WTC11 (cell line): ENCODE measurements around the gene C2CD2. TPM values are rescaled to one million over a fixed set of nuclear protein-coding genes. Genes with fewer than 3 reads are reported as not detected.

Experiments used
- ATAC-seq: fragments of 200-7000 bp; cut with Tn5 transposase; 2 replicates; pipeline ENCODE4 v1.10.0; 2021; ENCODE audit warnings: mild to moderate bottlenecking, moderate library complexity
- CTCF ChIA-PET: fragments of 300-600 bp; sonication (Branson Sonifier 250); formaldehyde crosslinking; loops from one replicate; lab custom pipeline; 2021; ENCODE audit warnings: antibody characterized with exemption; lab: Charles Lee
- POLR2A ChIA-PET: fragments of 350-600 bp; sonication (Branson Sonifier 250); formaldehyde crosslinking; loops from one replicate; lab custom pipeline; 2021; ENCODE audit warnings: antibody characterized with exemption; lab: Charles Lee
- DNase-seq: peaks from one replicate; pipeline ENCODE4 v3.0.0; 2021; ENCODE audit warnings: low spot score
- H3K27ac Mint-ChIP-seq: 2 replicates; pipeline ENCODE4 v1.8.0; 2021; ENCODE audit warnings: mixed read lengths
- H3K27me3 Mint-ChIP-seq: 2 replicates; pipeline ENCODE4 v1.8.0; 2021; ENCODE audit warnings: low read depth, mild to moderate bottlenecking, moderate library complexity, mixed read lengths
- H3K36me3 Mint-ChIP-seq: 2 replicates; pipeline ENCODE4 v1.8.0; 2021; ENCODE audit warnings: mixed read lengths
- H3K4me1 Mint-ChIP-seq: 2 replicates; pipeline ENCODE4 v1.8.0; 2022; ENCODE audit warnings: mixed read lengths
- H3K4me3 Mint-ChIP-seq: 2 replicates; pipeline ENCODE4 v1.8.0; 2021; ENCODE audit warnings: mild to moderate bottlenecking, moderate library complexity, mixed read lengths
- H3K9me3 Mint-ChIP-seq: 2 replicates; pipeline ENCODE4 v1.8.0; 2021; ENCODE audit warnings: mixed read lengths
- GRHL2 ChIP-seq: fragments of 250-450 bp; sonication (Bioruptor Pico); IDR thresholded peaks from 2 replicates; pipeline ENCODE4 v1.8.0; 2022; ENCODE audit warnings: mild to moderate bottlenecking, moderate library complexity; ENCODE audit not compliant: insufficient replicate concordance, severe bottlenecking
- IRF2 ChIP-seq: sonication (generic); formaldehyde crosslinking; IDR thresholded peaks from 2 replicates; pipeline ENCODE4 v1.8.0; 2022; ENCODE audit warnings: low read depth, missing genetic modification reagents, borderline replicate concordance
- JUN ChIP-seq: sonication (generic); formaldehyde crosslinking; IDR thresholded peaks from 2 replicates; pipeline ENCODE4 v1.8.0; 2023; ENCODE audit warnings: mild to moderate bottlenecking, missing genetic modification reagents
- MXD4 ChIP-seq: fragments of 250-450 bp; sonication (Bioruptor Pico); IDR thresholded peaks from 2 replicates; pipeline ENCODE4 v1.8.0; 2021; ENCODE audit warnings: mild to moderate bottlenecking, moderate library complexity, borderline replicate concordance
- MYBL2 ChIP-seq: sonication (generic); formaldehyde crosslinking; IDR thresholded peaks from 2 replicates; pipeline ENCODE4 v1.8.1; 2023; ENCODE audit warnings: mild to moderate bottlenecking, moderate library complexity, missing genetic modification reagents
- NFATC4 ChIP-seq: fragments of 250-450 bp; sonication (Bioruptor Pico); IDR thresholded peaks from 2 replicates; pipeline ENCODE4 v1.9.0; 2021; ENCODE audit warnings: mild to moderate bottlenecking
- SP1 ChIP-seq: sonication (generic); formaldehyde crosslinking; conservative IDR thresholded peaks from 2 replicates; pipeline ENCODE4 v1.8.1; 2022; ENCODE audit warnings: missing genetic modification reagents
- TCF7 ChIP-seq: sonication (generic); formaldehyde crosslinking; IDR thresholded peaks from 2 replicates; pipeline ENCODE4 v1.8.0; 2022; ENCODE audit warnings: mild to moderate bottlenecking, low read depth, missing genetic modification reagents, moderate library complexity
- ZNF263 ChIP-seq: sonication (generic); formaldehyde crosslinking; IDR thresholded peaks from 2 replicates; pipeline ENCODE4 v1.8.1; 2022; ENCODE audit warnings: low read depth, mild to moderate bottlenecking, moderate library complexity, missing genetic modification reagents
- ZNF317 ChIP-seq: sonication (generic); formaldehyde crosslinking; IDR thresholded peaks from 2 replicates; pipeline ENCODE4 v1.8.1; 2023; ENCODE audit warnings: low read depth, mild to moderate bottlenecking, moderate library complexity, missing genetic modification reagents, borderline replicate concordance
- ZNF423 ChIP-seq: fragments of 250-450 bp; sonication (Bioruptor Pico); IDR thresholded peaks from 2 replicates; pipeline ENCODE4 v2.1.2; 2022; ENCODE audit warnings: mild to moderate bottlenecking, moderate library complexity
- total RNA-seq: library from RNA; stranded (reverse); gene quantifications from 3 replicates; pipeline ENCODE4 v1.2.3, GENCODE V29; 2021
- TF ChIP-seq, protein P1 (sequence below): fragments of 250-450 bp; sonication (Bioruptor Pico); conservative IDR thresholded peaks from 2 replicates; pipeline ENCODE4 v1.9.0; 2021; ENCODE audit warnings: mild to moderate bottlenecking
- TF ChIP-seq, protein P2 (sequence below): sonication (generic); formaldehyde crosslinking; IDR thresholded peaks from 2 replicates; pipeline ENCODE4 v1.8.0; 2022; ENCODE audit warnings: mild to moderate bottlenecking, missing genetic modification reagents
- TF ChIP-seq, protein P3 (sequence below): sonication (generic); formaldehyde crosslinking; IDR thresholded peaks from 2 replicates; pipeline ENCODE4 v1.8.1; 2023; ENCODE audit warnings: mild to moderate bottlenecking, missing genetic modification reagents, moderate library complexity
- TF ChIP-seq, protein P4 (sequence below): sonication (generic); formaldehyde crosslinking; IDR thresholded peaks from 2 replicates; pipeline ENCODE4 v1.8.1; 2023; ENCODE audit warnings: mild to moderate bottlenecking, missing genetic modification reagents
- TF ChIP-seq, protein P5 (sequence below): sonication (generic); formaldehyde crosslinking; IDR thresholded peaks from 2 replicates; pipeline ENCODE4 v1.8.0; 2022; ENCODE audit warnings: mild to moderate bottlenecking, missing genetic modification reagents
- TF ChIP-seq, protein P6 (sequence below): sonication (generic); formaldehyde crosslinking; IDR thresholded peaks from 2 replicates; pipeline ENCODE4 v1.8.0; 2023; ENCODE audit warnings: mild to moderate bottlenecking, missing genetic modification reagents
- TF ChIP-seq, protein P7 (sequence below): sonication (generic); formaldehyde crosslinking; IDR thresholded peaks from 2 replicates; pipeline ENCODE4 v1.8.0; 2022; ENCODE audit warnings: mild to moderate bottlenecking, missing genetic modification reagents
- TF ChIP-seq, protein P8 (sequence below): sonication (generic); formaldehyde crosslinking; IDR thresholded peaks from 2 replicates; pipeline ENCODE4 v1.8.1; 2023; ENCODE audit warnings: mild to moderate bottlenecking, missing genetic modification reagents, borderline replicate concordance

Gene C2CD2
- total RNA-seq, 1 experiment from 2014 or later: 11.2 TPM

DNA sequence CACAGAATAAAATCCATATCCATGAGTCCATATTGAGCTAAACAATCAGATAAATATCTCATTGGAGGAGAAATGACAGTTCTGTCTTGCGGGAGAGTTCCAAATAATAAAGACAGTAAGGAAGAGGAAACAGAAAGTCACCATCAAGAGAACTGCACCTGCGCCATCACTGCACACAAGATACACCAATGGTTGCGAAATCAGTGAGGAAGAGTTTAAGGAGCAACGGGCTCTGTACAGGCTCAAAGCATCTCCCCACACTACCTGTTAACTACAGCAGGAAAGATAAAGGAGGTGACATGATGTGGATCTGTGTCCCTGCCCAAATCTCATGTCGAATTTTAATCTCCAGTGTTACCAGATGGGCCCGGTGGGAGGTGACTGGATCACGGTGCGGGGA is 7.8 kb downstream of the C2CD2 start:
- DNase-seq (no peak), ATAC-seq (no peak)
- peaks cover 6% of the 10 kb centered on the region; the same call in 1 of the 2 replicates for H3K9me3 Mint-ChIP-seq
- H3K36me3 Mint-ChIP-seq: no peaks in the 10 kb centered on the region
- no peaks in the 10 kb centered on the region for H3K27me3 Mint-ChIP-seq
- H3K4me3 Mint-ChIP-seq: no peak overlapping the region
- TF ChIP-seq, protein P1, sequence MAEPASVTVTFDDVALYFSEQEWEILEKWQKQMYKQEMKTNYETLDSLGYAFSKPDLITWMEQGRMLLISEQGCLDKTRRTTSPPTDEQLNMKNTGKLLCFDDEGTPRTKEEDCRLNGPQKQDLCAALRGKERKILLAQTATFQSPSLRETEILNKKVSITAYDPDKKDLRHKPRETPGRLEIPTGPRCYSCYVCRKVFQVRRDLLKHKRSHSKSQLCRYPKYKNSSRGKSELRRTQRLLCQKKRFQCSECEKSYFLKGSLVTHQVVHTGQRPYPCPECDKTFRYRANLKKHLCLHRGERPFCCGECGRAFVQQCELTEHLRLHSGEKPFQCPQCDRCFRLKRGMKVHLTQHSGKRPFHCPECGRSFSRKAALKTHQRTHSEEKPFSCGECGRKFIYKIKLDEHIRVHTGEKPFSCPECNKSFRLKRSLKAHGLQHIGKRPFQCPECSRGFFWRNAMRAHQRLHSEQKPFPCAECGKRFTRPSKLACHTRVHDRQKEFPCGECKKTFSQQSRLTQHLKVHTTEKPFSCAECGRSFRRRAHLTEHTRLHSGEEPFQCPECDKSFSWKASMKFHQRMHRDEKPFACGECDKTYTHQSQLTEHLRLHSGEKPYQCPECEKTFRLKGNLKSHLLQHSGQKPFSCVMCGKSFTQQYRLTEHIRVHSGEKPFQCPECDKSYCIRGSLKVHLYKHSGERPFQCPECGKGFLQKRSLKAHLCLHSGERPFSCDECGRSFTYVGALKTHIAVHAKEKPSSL (CRISPR knock-in tag): no peak
- TF ChIP-seq IRF2 (CRISPR knock-in tag): no peak
- TF ChIP-seq, protein P2, sequence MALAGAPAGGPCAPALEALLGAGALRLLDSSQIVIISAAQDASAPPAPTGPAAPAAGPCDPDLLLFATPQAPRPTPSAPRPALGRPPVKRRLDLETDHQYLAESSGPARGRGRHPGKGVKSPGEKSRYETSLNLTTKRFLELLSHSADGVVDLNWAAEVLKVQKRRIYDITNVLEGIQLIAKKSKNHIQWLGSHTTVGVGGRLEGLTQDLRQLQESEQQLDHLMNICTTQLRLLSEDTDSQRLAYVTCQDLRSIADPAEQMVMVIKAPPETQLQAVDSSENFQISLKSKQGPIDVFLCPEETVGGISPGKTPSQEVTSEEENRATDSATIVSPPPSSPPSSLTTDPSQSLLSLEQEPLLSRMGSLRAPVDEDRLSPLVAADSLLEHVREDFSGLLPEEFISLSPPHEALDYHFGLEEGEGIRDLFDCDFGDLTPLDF: no peak
- peaks cover 15% of the 10 kb centered on the region for H3K4me1 Mint-ChIP-seq
- H3K27ac Mint-ChIP-seq: no peak overlapping the region
- ChIA-PET CTCF (no interaction called here), POLR2A (no interaction called here)

DNA sequence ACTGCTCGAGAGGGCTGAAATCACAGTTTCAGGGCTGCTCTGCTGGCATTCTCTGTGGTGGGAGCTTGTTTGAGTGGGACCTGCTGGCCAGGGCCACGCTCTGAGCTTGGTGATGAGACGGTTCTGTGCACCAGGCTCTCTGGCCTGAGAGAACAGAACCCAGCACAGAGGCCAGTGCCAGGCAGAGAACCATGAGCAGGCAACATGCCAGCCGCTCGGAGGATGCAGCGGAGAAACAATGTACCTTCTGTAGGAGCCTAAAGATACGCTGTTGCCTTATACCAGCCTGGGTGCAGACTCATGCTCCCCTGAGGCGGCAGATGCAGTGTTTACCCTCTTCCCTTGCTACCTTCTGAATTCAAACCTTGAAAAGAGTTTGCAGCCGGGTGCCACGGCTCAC is 10.0 kb downstream of the C2CD2 start:
- ChIA-PET POLR2A (no interaction called here), CTCF (no interaction called here)

More for the DNA sequence above, 10.0 kb downstream of the C2CD2 start:
- peaks cover 6% of the 10 kb centered on the region for H3K4me1 Mint-ChIP-seq
- H3K27me3 Mint-ChIP-seq: no peaks in the 10 kb centered on the region
- no peak for DNase-seq
- H3K27ac Mint-ChIP-seq: no peak overlapping the region
- H3K4me3 Mint-ChIP-seq: no peak overlapping the region
- no peaks in the 10 kb centered on the region for H3K36me3 Mint-ChIP-seq
- TF ChIP-seq ZNF317 (CRISPR knock-in tag): no peak
- TF ChIP-seq ZNF423 (CRISPR knock-in tag): no peak
- TF ChIP-seq, protein P3, sequence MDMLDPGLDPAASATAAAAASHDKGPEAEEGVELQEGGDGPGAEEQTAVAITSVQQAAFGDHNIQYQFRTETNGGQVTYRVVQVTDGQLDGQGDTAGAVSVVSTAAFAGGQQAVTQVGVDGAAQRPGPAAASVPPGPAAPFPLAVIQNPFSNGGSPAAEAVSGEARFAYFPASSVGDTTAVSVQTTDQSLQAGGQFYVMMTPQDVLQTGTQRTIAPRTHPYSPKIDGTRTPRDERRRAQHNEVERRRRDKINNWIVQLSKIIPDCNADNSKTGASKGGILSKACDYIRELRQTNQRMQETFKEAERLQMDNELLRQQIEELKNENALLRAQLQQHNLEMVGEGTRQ (CRISPR knock-in tag): no peak
- TF ChIP-seq SP1: no peak
- TF ChIP-seq, protein P4, sequence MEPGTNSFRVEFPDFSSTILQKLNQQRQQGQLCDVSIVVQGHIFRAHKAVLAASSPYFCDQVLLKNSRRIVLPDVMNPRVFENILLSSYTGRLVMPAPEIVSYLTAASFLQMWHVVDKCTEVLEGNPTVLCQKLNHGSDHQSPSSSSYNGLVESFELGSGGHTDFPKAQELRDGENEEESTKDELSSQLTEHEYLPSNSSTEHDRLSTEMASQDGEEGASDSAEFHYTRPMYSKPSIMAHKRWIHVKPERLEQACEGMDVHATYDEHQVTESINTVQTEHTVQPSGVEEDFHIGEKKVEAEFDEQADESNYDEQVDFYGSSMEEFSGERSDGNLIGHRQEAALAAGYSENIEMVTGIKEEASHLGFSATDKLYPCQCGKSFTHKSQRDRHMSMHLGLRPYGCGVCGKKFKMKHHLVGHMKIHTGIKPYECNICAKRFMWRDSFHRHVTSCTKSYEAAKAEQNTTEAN (CRISPR knock-in tag): no peak
- TF ChIP-seq, protein P5, sequence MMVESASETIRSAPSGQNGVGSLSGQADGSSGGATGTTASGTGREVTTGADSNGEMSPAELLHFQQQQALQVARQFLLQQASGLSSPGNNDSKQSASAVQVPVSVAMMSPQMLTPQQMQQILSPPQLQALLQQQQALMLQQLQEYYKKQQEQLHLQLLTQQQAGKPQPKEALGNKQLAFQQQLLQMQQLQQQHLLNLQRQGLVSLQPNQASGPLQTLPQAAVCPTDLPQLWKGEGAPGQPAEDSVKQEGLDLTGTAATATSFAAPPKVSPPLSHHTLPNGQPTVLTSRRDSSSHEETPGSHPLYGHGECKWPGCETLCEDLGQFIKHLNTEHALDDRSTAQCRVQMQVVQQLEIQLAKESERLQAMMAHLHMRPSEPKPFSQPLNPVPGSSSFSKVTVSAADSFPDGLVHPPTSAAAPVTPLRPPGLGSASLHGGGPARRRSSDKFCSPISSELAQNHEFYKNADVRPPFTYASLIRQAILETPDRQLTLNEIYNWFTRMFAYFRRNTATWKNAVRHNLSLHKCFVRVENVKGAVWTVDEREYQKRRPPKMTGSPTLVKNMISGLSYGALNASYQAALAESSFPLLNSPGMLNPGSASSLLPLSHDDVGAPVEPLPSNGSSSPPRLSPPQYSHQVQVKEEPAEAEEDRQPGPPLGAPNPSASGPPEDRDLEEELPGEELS (CRISPR knock-in tag): no peak
- TF ChIP-seq MYBL2 (CRISPR knock-in tag): no peak
- TF ChIP-seq, protein P6, sequence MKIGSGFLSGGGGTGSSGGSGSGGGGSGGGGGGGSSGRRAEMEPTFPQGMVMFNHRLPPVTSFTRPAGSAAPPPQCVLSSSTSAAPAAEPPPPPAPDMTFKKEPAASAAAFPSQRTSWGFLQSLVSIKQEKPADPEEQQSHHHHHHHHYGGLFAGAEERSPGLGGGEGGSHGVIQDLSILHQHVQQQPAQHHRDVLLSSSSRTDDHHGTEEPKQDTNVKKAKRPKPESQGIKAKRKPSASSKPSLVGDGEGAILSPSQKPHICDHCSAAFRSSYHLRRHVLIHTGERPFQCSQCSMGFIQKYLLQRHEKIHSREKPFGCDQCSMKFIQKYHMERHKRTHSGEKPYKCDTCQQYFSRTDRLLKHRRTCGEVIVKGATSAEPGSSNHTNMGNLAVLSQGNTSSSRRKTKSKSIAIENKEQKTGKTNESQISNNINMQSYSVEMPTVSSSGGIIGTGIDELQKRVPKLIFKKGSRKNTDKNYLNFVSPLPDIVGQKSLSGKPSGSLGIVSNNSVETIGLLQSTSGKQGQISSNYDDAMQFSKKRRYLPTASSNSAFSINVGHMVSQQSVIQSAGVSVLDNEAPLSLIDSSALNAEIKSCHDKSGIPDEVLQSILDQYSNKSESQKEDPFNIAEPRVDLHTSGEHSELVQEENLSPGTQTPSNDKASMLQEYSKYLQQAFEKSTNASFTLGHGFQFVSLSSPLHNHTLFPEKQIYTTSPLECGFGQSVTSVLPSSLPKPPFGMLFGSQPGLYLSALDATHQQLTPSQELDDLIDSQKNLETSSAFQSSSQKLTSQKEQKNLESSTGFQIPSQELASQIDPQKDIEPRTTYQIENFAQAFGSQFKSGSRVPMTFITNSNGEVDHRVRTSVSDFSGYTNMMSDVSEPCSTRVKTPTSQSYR (CRISPR knock-in tag): no peak
- TF ChIP-seq GRHL2 (CRISPR knock-in tag): no peak
- no peak for TF ChIP-seq ZNF263
- TF ChIP-seq TCF7 (CRISPR knock-in tag): no peak
- no peak for TF ChIP-seq NFATC4
- no peak for TF ChIP-seq MXD4 (CRISPR knock-in tag)
- TF ChIP-seq, protein P7, sequence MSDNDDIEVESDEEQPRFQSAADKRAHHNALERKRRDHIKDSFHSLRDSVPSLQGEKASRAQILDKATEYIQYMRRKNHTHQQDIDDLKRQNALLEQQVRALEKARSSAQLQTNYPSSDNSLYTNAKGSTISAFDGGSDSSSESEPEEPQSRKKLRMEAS (CRISPR knock-in tag): no peak
- TF ChIP-seq JUN (CRISPR knock-in tag): no peak
- TF ChIP-seq, protein P8, sequence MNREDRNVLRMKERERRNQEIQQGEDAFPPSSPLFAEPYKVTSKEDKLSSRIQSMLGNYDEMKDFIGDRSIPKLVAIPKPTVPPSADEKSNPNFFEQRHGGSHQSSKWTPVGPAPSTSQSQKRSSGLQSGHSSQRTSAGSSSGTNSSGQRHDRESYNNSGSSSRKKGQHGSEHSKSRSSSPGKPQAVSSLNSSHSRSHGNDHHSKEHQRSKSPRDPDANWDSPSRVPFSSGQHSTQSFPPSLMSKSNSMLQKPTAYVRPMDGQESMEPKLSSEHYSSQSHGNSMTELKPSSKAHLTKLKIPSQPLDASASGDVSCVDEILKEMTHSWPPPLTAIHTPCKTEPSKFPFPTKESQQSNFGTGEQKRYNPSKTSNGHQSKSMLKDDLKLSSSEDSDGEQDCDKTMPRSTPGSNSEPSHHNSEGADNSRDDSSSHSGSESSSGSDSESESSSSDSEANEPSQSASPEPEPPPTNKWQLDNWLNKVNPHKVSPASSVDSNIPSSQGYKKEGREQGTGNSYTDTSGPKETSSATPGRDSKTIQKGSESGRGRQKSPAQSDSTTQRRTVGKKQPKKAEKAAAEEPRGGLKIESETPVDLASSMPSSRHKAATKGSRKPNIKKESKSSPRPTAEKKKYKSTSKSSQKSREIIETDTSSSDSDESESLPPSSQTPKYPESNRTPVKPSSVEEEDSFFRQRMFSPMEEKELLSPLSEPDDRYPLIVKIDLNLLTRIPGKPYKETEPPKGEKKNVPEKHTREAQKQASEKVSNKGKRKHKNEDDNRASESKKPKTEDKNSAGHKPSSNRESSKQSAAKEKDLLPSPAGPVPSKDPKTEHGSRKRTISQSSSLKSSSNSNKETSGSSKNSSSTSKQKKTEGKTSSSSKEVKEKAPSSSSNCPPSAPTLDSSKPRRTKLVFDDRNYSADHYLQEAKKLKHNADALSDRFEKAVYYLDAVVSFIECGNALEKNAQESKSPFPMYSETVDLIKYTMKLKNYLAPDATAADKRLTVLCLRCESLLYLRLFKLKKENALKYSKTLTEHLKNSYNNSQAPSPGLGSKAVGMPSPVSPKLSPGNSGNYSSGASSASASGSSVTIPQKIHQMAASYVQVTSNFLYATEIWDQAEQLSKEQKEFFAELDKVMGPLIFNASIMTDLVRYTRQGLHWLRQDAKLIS (CRISPR knock-in tag): no peak
- TF ChIP-seq, all 79 proteins: peak for 0
- ATAC-seq: no peak
- H3K9me3 Mint-ChIP-seq: peaks cover 6% of the 10 kb centered on the region; the same call in 1 of the 2 replicates
